Panc1 (cell line): ENCODE data around the gene STXBP1. TPM values are rescaled to one million over a fixed set of nuclear protein-coding genes. Genes with fewer than 3 reads are reported as not detected.

Experiments used
- ATAC-seq: fragments of 200-7000 bp; cut with Tn5 transposase; 2 replicates; pipeline ENCODE4 v1.9.1; 2020; ENCODE audit warnings: mild to moderate bottlenecking, moderate library complexity
- BruUV-seq: library from RNA; stranded (reverse); fragments of 400-500 nt; replicated peaks from 2 replicates; lab custom pipeline; 2021; lab: Mats Ljungman, UMichigan
- CTCF ChIA-PET: fragments of 300-600 bp; sonication (Branson Sonifier 250); formaldehyde crosslinking; loops from one replicate; lab custom pipeline; 2022; ENCODE audit warnings: antibody characterized with exemption; lab: Charles Lee
- POLR2A ChIA-PET: fragments of 300-600 bp; sonication (Branson Sonifier 250); formaldehyde crosslinking; loops from one replicate; lab custom pipeline; 2022; ENCODE audit warnings: antibody characterized with exemption; lab: Charles Lee
- DNase-seq: peaks from one replicate; pipeline ENCODE4 v3.0.0-alpha.2; 2010; ENCODE audit warnings: low read depth, low spot score
- H3K27ac ChIP-seq: 2 replicates; pipeline ENCODE4 v1.5.1; 2011; ENCODE audit warnings: mild to moderate bottlenecking, low read length, inconsistent platforms
- H3K27me3 ChIP-seq: fragments of 200-500 bp; sonication (Bioruptor generic); 2 replicates; pipeline ENCODE4 v1.6.0; 2014; ENCODE audit warnings: low read length, inconsistent platforms; ENCODE audit not compliant: control insufficient read depth, insufficient read depth
- H3K36me3 ChIP-seq: fragments of 200-500 bp; sonication (Bioruptor generic); 2 replicates; pipeline ENCODE4 v1.5.1; 2014; ENCODE audit warnings: inconsistent platforms, mild to moderate bottlenecking, low read length, moderate library complexity; ENCODE audit not compliant: control insufficient read depth, insufficient read depth
- H3K4me1 ChIP-seq: 2 replicates; pipeline ENCODE4 v1.5.1; 2011; ENCODE audit warnings: inconsistent platforms, mild to moderate bottlenecking, low read length, moderate library complexity; ENCODE audit not compliant: control insufficient read depth, insufficient read depth
- H3K4me3 ChIP-seq, 2 experiments: 2 replicates each; pipeline ENCODE4 v1.5.1; 2011 to 2012; ENCODE audit warnings: low read depth in 2 of 2, low read length in 2 of 2, mild to moderate bottlenecking in 2 of 2, inconsistent platforms in 1 of 2, moderate library complexity in 1 of 2
- H3K9me3 ChIP-seq: fragments of 200-500 bp; sonication (Bioruptor generic); 2 replicates; pipeline ENCODE4 v1.5.1; 2014; ENCODE audit warnings: low read depth, mild to moderate bottlenecking, inconsistent platforms, low read length, moderate library complexity; ENCODE audit not compliant: control insufficient read depth, insufficient read depth
- CTCF ChIP-seq: fragments of 450-650 bp; IDR thresholded peaks from 2 replicates; pipeline ENCODE4 v1.5.1; 2017; ENCODE audit warnings: mild to moderate bottlenecking
- POLR2AphosphoS5 ChIP-seq: IDR thresholded peaks from 2 replicates; pipeline ENCODE4 v1.6.1; 2012; ENCODE audit warnings: mild to moderate bottlenecking, low read depth, low read length, moderate library complexity
- SIN3A ChIP-seq: IDR thresholded peaks from 2 replicates; pipeline ENCODE4 v1.6.1; 2012; ENCODE audit warnings: low read depth, mild to moderate bottlenecking, low read length, moderate library complexity, borderline replicate concordance; ENCODE audit not compliant: insufficient read depth
- TCF7L2 ChIP-seq: IDR thresholded peaks from 2 replicates; pipeline ENCODE4 v1.6.1; 2011; ENCODE audit warnings: mild to moderate bottlenecking, low read depth, low read length, inconsistent platforms
- in situ Hi-C: cut with HindIII; loops from 2 replicates; pipeline ENCODE4 v1.10.0; 2016; ENCODE audit warnings: low sequenced_read_pairs, low pct_unique_long_range_greater_than_20kb
- intact Hi-C: fragments of 100-400 bp; cut with micrococcal nuclease; formaldehyde crosslinking; loops from one replicate; pipeline ENCODE4 v1.10.0; 2022; ENCODE audit not compliant: unreplicated experiment
- total RNA-seq: library from RNA; stranded (reverse); gene quantifications from one replicate; pipeline ENCODE4 v1.2.1, GENCODE V29; 2021; ENCODE audit not compliant: unreplicated experiment
- TF ChIP-seq, protein P1 (sequence below), 2 experiments: IDR thresholded peaks; 2 replicates each; pipeline ENCODE4 v1.6.1; 2011 to 2012; ENCODE audit warnings: low read depth in 2 of 2, control low read depth in 1 of 2, low read length in 1 of 2, mild to moderate bottlenecking in 1 of 2, moderate library complexity in 1 of 2; ENCODE audit not compliant: insufficient read depth in 1 of 2

STXBP1 gene
- total RNA-seq, 1 experiment from 2014 or later: 67.5 TPM

DNA sequence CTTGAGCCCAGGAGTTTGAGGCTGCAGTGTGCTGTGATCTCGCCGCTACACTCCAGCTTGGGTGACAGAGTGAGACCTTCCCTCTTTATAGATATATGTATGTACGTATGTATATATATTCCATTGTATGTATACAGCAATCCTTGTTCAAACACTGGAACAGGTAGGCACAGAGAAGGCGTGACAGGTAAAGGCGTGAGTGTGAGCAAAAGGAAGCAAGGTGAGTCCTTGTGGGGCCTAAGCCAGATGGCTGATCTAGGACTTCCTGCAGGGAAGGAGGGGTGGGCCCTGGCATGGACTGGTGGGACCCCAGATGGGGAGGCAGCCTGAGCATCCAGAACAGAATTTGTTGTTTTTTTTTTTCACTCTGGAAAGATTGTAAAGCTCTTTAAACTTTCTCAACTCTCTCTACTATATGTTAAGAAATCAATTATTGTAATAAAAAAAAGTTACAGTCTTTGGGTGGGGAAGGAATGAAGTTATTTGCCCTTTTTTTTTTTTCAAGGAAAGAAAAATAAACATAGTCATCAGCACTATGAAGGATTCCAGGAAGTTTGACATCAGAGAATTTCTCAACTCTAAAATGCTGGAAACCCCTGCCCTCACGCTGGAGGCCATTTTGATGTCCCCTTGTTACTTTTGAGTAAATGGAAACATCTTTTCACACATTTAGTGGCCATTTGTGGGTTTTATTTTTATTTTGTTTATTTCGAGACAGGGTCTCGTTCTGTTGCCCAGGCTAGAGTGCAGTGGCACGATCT is 38.9 kb upstream of the STXBP1 start:
- no TSS peak for BruUV-seq
- H3K9me3 ChIP-seq: no peaks in the 10 kb centered on the region
- TF ChIP-seq POLR2AphosphoS5 (no peak), SIN3A (no peak), TCF7L2 (no peak), CTCF (no peak)
- TF ChIP-seq, protein P1, sequence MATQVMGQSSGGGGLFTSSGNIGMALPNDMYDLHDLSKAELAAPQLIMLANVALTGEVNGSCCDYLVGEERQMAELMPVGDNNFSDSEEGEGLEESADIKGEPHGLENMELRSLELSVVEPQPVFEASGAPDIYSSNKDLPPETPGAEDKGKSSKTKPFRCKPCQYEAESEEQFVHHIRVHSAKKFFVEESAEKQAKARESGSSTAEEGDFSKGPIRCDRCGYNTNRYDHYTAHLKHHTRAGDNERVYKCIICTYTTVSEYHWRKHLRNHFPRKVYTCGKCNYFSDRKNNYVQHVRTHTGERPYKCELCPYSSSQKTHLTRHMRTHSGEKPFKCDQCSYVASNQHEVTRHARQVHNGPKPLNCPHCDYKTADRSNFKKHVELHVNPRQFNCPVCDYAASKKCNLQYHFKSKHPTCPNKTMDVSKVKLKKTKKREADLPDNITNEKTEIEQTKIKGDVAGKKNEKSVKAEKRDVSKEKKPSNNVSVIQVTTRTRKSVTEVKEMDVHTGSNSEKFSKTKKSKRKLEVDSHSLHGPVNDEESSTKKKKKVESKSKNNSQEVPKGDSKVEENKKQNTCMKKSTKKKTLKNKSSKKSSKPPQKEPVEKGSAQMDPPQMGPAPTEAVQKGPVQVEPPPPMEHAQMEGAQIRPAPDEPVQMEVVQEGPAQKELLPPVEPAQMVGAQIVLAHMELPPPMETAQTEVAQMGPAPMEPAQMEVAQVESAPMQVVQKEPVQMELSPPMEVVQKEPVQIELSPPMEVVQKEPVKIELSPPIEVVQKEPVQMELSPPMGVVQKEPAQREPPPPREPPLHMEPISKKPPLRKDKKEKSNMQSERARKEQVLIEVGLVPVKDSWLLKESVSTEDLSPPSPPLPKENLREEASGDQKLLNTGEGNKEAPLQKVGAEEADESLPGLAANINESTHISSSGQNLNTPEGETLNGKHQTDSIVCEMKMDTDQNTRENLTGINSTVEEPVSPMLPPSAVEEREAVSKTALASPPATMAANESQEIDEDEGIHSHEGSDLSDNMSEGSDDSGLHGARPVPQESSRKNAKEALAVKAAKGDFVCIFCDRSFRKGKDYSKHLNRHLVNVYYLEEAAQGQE (IDR thresholded peaks at IDR 0.05; ENCODE audit: insufficient read depth in 1 of 2, low read depth in 2 of 2, low read length in 1 of 2): no peak
- no peak overlapping the region for H3K4me3 ChIP-seq
- no peaks in the 10 kb centered on the region; the same call in 1 of the 2 replicates for H3K36me3 ChIP-seq
- no peaks in the 10 kb centered on the region for H3K27me3 ChIP-seq
- ATAC-seq (no peak), DNase-seq (no peak)
- no peak overlapping the region for H3K27ac ChIP-seq
- H3K4me1 ChIP-seq: peaks cover 33% of the 10 kb centered on the region
- ChIA-PET POLR2A (interaction anchor here (0.5 kb wide), 1 partner anchor 82 kb away, joined by 5 read pairs; no protein-coding TSS in a partner anchor), CTCF (no interaction called here)
- intact Hi-C loops: no loop called here
- in situ Hi-C loops: no loop called here

DNA sequence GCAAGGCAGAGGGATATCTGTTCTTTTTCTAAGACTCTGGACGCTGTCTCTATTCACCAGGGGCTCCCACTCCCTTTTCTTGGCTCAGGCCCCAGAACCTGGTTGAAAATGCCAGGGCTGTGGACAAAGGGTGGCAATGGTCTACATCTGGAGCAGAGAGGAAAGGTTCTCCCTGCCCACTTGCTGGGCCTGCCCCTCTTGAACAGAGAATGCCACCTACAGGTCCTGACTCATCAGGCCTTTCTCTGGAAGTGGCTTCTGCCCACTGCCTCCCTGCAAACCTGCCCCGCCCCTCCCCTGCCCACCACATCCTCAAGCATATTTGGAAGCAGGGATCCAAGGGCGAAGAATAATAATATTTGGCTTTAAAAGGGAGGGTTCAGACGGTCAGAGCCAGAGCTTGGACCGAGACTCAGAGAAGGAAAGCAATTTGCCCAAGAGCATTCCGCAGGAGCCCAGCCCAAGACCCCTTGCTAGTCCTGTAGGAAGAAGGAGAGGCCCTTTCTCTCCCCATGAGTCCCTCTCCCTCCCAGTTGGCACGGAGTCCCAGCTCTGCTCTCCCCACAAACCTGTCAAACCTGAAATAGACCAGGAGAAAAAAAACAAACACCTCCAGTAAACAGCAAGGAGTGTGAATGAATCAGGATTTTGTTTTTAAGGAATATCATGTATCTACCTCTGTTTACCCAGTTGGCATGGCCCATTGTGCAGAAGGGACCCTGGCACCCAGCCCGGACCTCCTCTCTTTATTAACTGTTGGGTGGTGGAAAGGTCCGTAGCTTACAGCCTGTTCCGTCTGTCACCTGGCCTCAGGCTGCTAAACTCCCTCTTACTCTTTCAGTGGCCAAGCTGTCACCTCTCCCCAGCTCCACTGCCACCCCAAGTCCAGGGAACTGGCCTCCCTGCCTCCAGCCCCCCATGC is 37.7 kb upstream of the STXBP1 start:
- no peak for DNase-seq
- TF ChIP-seq SIN3A (no peak), TCF7L2 (no peak), POLR2AphosphoS5 (no peak), CTCF (no peak)
- TF ChIP-seq, protein P1 (IDR thresholded peaks at IDR 0.05; ENCODE audit: insufficient read depth in 1 of 2, low read depth in 2 of 2, low read length in 1 of 2): no peak
- 0 out of 2 replicates have a peak, but pooled peaks have one; percentile 11 for ATAC-seq
- Histone ChIP-seq H3K4me1 (peaks cover 38% of the 10 kb centered on the region), H3K36me3 (no peaks in the 10 kb centered on the region), H3K27ac (peak overlapping the region; percentile 57), H3K27me3 (no peaks in the 10 kb centered on the region), H3K9me3 (no peaks in the 10 kb centered on the region), H3K4me3 (peak overlapping the region in 1 of 2 experiments; percentile 23; a peak in 1 of 4 replicates)
- no TSS peak for BruUV-seq
- in situ Hi-C loops (no loop called here), intact Hi-C loops (no loop called here)
- ChIA-PET POLR2A (no interaction called here), CTCF (interaction anchor here (0.8 kb wide), 1 partner anchor 48 kb away, joined by 3 read pairs; no protein-coding TSS in a partner anchor)
